HG02623 (cell line): Measurements from ENCODE around the gene RSRC2.
"Not testable (repeated sequence)": the region's sequence is repeated elsewhere in the genome, so short reads cannot be mapped to it uniquely, and the experiment has no call there.

ENCODE experiments used
- ATAC-seq: cut with Tn5 transposase; IDR thresholded peaks from one replicate; pipeline ENCODE4 v1.9.1; 2021; ENCODE audit warnings: moderate library complexity; ENCODE audit not compliant: unreplicated experiment

Gene RSRC2

DNA sequence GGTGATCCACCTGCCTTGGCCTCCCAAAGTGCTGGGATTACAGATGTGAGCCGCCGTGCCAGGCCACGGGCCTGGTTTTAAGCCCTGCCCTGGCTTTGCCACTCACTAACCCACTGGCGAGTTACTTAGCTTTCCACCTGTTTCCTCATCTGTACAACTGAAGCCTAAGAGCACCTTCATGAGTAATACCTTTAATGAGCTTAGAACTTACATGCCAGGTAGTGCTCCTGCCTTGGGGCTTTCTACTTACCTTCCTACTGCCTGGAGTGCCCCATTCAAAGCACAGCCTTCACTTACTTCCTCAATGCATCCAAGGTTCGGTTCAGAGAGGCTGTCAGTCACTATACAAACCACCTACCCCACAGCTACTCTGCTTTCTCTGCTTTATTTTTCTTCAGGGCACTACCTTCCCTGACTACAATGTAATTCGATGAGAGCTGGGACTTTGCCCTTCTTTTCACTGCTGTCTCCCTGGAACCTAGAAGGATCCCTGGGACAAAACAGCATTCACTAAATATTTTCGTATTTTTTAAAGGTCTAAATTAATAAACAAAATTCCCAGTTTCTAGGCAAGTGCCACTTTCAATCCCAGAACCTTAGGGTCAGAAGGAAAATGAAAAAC, 39.8 kb downstream of the RSRC2 start:
- no peak for ATAC-seq

DNA sequence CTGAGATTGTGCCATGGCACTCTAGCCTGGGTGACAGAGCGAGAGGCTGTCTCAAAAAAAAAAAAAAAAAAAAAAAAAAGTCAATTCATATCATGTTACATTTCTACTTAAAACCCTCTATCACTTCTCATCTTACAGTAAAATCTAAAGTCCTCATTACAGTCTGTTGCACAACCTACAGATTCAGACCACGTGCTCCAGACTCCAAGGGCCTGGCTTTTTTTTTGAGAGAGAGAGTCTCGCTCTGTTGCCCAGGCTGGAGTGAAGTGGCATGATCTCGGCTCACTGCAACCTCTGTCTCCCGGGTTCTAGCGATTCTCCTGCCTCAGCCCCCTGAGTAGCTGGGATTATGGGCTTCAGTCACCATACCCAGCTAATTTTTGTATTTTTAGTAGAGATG, 40.4 kb downstream of the RSRC2 start:
- ATAC-seq, result not testable (repeated sequence)

DNA sequence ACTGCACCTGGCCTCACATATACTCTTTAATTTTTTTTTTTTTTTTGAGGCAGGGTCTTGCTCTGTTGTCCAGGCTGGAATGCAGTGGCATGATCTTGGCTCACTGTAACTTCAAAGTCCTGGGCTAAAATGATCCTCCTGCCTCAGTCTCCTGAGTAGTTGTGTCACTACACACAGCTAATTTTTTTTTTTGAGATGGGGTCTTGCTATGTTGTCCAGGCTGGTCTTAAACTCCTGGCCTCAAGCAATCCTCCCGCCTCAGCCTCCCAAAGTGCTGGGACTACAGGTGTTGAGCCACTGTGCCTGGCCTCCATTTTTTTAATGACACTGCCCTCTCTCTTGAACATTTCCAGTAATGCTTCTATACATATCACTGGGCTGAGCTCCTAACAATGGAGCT, 42.4 kb downstream of the RSRC2 start:
- ATAC-seq, result not testable (repeated sequence)

DNA sequence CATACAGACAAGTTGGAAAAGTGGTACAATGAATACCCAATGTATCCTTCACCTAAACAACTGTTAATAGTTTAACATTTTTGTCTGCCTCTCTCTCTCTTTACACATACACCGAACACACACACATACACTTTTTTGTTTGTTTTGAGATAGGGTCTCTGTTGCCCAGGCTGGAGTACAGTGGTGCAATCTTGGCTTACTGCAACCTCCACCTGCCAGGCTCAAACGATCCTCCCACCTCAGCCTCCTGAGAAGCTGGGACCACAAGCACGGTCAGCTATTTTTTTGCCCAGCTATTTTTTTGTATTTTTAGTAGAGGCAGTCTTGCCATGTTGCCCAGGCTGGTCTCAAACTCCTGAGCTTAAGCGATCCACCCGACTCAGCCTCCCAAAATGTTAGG, 42.8 kb downstream of the RSRC2 start:
- ATAC-seq, result no peak

DNA sequence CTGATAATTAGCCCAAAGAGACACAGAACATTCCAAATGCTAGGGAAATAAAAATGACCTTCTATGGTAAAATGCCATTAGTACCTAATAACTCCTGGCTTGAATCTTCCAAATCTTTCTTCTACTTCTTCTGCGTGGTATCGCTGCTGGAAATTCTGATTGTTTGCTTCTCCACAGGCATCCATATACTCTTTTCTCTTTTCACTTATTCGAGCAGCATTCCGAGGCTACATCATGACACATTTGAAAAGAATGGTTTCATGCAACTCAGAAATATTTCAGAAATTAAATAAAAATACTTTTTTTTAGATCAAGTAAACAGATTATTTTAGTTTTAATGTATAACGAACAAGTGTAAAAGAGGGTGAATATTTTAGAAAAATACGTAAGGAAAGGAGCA, 44.9 kb downstream of the RSRC2 start:
- ATAC-seq, result no peak

DNA sequence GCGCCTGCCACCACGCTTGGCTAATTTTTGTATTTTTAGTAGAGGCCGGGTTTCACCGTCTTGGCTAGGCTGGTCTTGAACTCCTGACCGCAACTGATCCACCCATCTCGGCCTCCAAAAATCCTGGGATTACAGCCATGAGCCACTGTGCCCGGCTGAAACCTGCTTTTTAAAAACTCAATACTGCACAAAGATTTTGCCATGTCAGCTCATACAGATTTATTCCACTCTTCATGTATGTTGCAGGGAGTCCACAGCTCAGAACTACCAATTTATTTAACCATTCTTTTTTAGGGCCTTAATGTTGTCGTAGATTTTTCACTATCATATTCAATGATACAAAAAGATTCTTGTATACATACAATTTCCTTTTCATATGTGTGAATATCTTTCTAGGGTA, 46.0 kb downstream of the RSRC2 start:
- no peak for ATAC-seq

DNA sequence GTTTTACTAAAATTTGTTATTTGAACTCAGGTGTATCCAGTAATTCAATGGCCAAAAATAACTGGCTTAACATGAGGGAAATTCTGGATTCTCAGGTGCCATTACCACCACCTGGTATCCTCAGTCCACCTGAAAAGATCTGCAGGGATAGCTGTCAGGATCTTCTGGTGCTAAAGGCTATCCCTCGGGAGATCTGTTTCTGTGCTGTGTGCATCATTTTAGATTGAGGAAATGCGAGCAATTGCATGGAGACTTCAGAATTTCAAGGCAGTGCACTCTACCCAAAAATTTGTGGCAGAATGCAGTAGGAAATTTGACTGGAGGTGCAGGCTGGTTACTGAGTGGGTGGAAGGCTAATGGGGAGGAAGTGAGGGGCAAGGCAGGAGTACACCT, 52.4 kb downstream of the RSRC2 start:
- ATAC-seq, result no peak

DNA sequence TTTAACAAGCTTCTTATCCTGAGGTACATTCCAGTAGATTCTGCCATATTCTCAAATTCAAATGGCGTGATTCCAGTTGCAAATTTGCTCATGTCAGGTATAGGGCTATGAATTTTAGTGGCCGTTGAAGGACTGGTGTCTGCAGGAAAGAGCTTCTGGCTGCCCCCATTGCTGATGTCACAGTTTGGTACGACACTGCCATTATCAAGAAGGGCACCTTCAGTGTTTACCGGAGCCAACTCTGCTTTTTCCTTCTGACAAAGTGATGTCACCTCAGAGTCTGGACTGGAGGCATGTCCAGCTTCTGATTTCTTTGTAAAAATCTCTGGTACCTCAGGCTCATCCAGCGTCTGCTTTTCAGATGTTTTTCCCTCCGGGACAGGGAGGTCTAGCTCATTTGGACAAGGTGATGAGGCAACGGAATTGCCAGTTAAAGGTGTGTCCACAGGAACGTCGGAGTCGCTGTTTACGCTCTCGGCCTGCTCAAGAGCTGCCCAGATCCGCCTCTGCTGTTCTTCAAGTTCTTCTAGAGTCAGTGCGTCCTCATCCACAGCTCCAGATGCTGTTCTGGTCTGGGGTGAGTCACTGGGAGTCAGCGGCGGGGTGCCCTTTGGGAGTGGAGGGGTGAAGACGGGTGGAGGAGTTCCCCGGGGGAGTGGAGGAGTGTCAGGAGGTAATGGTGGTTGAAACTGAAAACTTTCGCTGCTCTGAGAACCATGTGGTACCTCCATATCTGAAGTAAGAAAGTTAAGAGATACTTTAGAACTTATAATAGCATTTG, 53.0 kb downstream of the RSRC2 start:
- ATAC-seq, result no peak

DNA sequence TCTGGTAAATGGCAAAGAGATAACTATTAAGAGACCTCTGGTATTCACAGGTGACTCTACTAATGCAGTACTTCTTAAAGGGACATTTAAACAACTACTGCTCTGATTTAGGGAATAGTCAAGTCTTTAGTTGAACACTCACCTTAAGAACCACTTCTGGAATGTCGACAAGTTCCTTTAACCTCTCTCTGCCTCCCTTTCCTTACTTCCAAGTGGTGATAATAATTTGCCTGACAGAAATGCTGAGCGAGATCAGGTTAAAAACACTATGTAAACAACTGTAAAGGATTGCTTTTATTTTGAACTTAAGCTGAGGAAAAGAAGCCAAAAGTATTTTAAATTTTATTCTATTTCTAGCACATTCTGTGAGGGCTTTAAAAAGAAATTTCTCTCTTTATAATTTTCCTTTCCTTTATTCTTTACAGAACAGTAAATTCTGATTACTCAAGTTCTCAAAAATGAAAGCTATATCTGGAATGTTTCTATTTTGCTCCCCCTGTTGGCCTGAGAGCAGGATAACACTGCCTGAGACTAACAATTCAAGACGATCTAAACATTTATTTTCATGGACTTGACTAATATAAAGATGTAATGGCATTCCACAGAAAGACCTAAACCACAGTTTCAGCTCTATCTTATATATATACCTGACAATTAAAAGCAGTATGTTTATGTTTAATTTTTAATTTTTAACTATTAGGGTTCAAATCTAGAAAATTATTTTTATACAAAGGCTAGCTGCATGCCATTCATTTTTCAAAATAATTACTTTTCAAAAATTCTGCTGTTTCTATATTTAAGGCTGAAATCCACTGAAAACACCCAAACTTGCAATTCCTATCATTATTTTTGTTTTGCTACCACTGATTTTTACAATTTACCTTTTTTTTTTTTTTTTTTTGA, 55.2 kb downstream of the RSRC2 start:
- ATAC-seq, result no peak

DNA sequence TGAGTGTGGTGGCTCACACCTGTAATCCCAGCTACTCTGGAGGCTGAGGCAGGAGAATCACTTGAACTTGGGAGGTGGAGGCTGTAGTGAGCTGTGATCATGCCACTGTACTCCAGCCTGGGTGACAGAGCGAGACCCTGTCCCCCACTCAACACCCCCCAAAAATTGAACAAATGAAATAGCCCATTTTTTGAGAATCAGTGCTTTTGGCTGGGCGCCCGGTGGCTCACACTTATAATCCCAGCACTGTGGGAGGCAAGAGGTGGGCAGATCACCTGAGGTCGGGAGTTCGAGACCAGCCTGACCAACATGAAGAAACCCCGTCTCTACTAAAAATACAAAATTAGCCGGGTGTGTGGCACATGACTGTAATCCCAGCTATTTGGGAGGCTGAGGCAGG, 56.2 kb downstream of the RSRC2 start:
- not testable (repeated sequence) for ATAC-seq

DNA sequence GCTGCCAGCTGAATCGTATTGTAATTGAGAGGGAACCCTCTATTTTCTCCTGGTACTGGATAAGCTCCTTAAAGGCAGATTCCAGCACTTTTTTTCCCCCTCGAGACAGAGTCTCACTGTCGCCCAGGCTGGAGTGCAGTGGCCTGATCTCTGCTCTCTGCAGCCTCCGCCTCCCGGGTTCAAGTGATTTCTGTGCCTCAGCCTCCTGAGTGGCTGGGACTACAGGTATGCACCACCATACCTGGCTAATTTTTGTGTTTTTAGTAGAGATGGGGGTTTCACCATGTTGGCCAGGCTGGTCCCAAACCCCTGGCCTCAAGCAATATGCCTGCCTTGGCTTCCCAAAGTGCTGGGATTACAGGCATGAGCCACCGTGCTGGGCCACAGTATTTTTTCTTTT, 56.9 kb downstream of the RSRC2 start:
- not testable (repeated sequence) for ATAC-seq

DNA sequence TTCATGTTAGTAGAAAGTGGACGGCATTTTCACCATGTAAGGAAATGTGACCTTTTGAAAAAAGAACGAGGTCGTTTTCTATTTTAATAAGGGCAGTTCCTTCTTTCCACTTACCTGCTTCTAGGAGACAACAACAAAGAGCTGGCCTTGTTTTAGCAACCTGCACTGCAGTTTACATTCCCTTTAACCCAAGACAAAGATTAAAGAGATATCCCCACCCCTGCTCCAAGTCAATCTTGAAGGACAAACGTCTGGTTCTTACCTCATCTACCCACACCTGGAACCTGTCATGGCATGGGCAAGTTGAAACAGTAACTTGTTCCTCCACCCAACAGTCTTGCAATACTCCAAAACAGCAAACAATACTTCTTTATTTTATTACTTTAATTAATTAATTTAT, 58.8 kb downstream of the RSRC2 start:
- no peak for ATAC-seq

DNA sequence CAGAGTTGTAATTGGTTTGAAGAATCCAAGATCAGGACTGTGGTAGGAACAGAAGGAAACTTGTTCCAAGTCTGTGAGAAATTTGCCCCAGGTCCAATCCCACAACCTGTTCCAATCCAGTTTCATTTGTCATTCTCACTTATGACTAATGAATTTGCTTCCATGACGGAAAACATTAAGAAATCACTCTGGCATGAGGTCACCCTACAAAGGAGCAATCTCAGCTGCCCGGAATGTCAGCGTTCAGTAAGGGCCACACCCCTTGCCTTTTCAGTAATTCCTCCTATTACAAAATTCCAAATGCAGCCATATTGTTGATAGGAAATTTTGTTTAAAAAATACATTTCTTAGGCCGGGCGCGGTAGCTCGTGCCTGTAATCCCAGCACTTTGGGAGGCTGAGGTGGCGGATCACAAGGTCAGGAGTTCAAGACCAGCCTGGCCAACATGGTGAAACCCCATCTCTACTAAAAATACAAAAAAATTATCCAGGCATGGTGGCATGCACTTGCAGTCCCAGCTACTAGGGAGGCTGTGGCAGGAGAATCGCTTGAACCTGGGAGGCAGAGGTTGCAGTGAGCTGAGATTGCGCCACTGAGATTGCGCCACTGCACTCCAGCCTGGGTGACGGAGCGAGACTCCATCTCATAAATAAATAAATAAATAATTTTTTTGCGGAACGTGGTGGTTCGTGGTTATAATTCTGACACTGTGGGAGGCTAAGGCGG, 62.3 kb downstream of the RSRC2 start:
- not testable (repeated sequence) for ATAC-seq

DNA sequence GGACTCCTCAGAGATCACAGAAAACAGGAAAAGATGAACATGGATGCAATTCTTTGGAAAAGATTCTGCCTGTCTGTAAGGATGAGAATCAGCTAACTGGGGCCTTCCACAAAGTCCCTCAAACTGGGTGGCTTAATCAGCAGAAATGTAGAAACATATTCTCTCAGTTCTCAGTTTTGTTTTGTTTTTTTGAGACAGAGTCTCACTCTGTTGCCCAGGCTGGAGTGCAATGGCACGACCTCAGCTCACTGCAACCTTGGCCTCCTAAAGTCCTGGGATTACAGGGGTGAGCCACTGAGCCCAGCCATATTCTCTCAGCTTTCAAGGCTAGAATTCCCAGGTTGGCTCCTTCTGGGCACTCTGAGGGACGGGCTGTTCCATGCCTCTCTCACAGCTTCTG, 66.1 kb downstream of the RSRC2 start:
- ATAC-seq, result no peak

DNA sequence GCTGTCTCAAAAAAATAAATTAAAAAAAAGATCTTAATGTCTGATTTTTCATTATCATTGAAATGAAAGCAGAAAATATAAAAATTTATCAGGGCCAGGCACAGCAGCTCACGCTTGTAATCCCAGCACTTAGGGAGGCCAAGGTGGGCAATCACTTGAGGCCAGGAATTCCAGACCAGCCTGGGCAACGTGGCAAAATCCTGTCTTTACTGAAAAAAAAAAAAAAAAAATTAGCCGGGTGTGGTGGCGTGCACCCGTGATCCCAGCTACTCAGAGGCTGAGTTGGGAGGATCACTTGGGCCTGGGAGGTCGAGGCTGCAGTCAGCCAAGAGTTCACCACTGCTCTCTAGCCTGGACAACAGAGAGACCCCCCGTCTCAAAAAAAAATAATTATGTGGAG, 66.7 kb downstream of the RSRC2 start:
- ATAC-seq, result no peak

DNA sequence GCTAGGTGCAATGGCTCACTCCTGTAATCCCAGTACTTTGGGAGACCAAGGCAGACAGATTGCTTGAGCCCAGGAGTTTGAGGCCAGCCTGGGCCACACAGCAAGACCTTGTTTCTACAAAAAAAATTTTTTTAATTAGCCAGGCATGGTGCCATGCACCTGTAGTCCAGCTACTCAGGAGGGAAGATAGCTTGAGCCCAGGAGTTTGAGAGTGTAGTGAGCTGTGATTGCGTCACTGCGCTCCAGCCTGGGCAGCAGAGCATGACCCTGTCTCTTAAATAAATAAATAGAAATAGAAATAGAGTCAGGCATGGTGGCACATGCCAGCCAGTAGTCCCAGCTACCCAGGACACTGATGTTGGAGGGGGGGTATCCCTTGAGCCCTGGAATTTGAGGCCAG, 67.5 kb downstream of the RSRC2 start:
- ATAC-seq, result no peak

DNA sequence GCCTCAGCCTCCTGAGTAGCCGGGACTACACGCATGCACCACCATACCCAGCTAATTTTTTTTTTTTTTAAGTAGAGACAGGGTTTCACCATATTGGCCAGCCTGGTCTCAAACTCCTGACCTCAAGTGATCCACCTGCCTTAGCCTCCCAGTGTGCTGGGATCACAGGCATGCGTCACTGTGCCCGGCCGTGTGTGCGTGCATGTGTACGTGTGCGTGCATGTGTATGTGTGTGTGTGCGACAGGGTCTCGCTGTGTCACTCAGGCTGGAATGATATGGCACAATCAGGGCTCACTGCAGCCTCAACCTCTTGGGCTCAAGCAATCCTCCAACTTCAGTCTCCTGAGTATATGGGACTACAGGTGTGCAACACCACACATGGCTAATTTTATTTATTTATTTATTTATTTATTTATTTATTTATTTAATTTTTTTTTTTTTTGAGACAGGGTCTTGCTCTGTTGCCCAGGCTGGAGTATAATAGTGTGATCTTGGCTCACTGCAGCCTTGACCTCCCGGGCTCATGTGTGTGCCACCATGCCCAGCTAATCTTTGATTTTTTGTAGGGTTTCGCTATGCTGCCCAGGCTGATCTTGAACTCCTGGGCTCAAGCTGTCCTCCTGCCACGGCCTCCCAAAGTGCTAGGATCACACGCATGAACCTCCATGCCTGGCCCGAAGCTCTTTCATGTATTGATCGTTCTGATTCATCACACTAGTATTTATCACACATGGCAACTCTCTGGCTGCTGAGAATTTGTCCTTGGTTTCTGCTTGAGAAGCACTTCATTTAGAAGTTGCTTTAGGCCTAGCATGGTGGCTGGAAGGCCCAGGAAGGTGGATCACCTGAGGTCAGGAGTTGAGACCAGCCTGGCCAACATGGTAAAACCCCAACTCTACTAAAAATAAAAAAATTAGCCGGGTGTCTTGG, 68.4 kb downstream of the RSRC2 start:
- no peak for ATAC-seq

DNA sequence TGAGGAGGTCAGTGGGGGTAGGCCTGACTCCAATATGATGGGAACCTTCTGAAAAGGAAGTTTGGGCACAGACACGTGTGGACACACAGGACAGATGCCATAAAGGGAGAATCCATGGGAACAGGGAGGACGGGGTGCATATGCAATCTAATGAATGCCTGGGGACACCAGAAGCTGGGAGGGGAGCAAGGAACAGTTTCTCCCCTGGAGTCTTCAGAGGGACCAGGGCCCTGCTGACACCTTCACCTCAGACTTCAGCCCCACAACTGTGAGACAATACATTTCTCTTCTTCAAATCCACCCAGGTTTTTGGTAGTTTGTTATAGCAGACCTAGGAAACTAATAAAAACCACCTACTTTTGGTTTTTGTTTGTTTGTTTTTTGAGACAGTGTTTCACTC, 69.1 kb downstream of the RSRC2 start:
- ATAC-seq, result no peak

DNA sequence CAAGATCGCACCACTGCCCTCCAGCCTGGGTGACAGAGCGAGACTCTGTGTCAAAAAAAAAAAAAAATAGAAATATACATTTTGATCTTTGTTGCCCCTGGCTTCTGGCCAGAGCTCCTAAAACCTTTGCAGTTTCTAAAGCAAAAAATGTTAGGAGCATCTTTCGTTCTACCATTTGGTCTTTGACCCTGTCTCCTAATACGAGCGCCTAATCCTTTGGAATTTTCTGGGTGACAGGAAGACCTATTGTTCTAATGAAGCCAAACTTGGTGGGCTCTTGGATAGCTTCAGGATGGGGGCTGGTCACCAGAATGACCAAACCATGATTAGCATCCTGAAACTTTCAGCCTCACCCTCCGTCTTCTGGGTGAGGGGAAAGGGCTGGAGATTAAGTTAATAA, 72.0 kb downstream of the RSRC2 start:
- ATAC-seq, result no peak

DNA sequence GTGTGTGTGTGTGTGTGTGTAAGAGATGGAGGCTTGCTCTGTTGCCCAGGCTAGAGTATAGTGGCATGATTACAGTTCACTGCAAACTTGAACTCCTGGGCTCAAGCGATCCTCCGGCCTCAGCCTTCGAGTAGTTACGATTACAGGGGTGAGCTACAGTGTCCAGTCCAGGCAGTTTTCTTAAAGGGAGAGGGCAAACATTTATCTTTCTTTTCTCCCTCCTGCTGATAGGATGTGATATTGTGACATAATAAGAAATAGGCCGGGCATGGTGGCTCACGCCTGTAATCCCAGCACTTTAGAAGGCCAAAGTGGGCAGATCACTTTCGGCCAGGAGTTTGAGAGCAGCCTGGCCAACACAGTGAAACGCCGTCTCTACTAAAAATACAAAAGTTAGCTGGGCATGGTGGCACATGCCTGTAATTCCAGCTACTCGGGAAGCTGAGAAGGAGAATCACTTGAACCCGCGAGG, 72.5 kb downstream of the RSRC2 start:
- ATAC-seq, result no peak
